Epithelial cell of esophagus (primary cell): ENCODE measurements around the gene IRX3.

Source experiments
- DNase-seq: peaks from one replicate; pipeline ENCODE4 v3.0.0; 2010; ENCODE audit warnings: low read depth
- H3K4me3 ChIP-seq: 2 replicates; pipeline ENCODE4 v1.5.1; 2011; ENCODE audit warnings: mild to moderate bottlenecking, low read length, control low read depth
- CTCF ChIP-seq: IDR thresholded peaks from 2 replicates; pipeline ENCODE4 v1.5.1; 2011; ENCODE audit warnings: low read depth, mild to moderate bottlenecking, low read length, control low read depth, inconsistent platforms; ENCODE audit not compliant: insufficient read depth; ENCODE audit errors: missing control alignments

IRX3 gene

GRCh38 chr16:54313789-54314188 lies 27.2 kb upstream of the IRX3 start:
- DNase-seq: no peak
- H3K4me3 ChIP-seq: no peak overlapping the region
- TF ChIP-seq CTCF: no peak

- H3K4me3 ChIP-seq: no peak overlapping the region
- TF ChIP-seq CTCF: no peak
- DNase-seq: no peak
Observed at GRCh38 chr16:54312502-54312991, 26.0 kb upstream of the IRX3 start.

GRCh38 chr16:54309341-54309740 lies 22.8 kb upstream of the IRX3 start:
- H3K4me3 ChIP-seq: no peak overlapping the region
- DNase-seq: no peak
- no peak for TF ChIP-seq CTCF

- DNase-seq: no peak
- H3K4me3 ChIP-seq: no peak overlapping the region
- TF ChIP-seq CTCF: no peak
Observed at GRCh38 chr16:54305080-54305479, 18.5 kb upstream of the IRX3 start.

- TF ChIP-seq CTCF: no peak
- no peak for DNase-seq
- H3K4me3 ChIP-seq: no peak overlapping the region
Observed at GRCh38 chr16:54303613-54304012, 17.0 kb upstream of the IRX3 start.

GRCh38 chr16:54297154-54297553 lies 10.6 kb upstream of the IRX3 start:
- no peak overlapping the region for H3K4me3 ChIP-seq
- DNase-seq: no peak
- no peak for TF ChIP-seq CTCF

GRCh38 chr16:54296543-54296942 lies 10.0 kb upstream of the IRX3 start:
- DNase-seq: no peak
- H3K4me3 ChIP-seq: no peak overlapping the region
- no peak for TF ChIP-seq CTCF
